Amniotic epithelial cell (primary cell): ENCODE data around the gene CCNYL1.
A peak's percentile ranks its signal among the peaks of the same experiment; 100 is the strongest.

Source experiments
- DNase-seq: peaks from one replicate; pipeline ENCODE4 v3.0.0-alpha.2; 2010; ENCODE audit warnings: low read depth

CCNYL1 gene

GRCh38 chr2:207791579-207792243, 80.3 kb downstream of the CCNYL1 start:
- DNase-seq, result no peak

- DNase-seq, result peak; percentile 71
Measured at GRCh38 chr2:207792244-207792785, 80.9 kb downstream of the CCNYL1 start.

GRCh38 chr2:207796585-207797350, 85.3 kb downstream of the CCNYL1 start:
- no peak for DNase-seq

- no peak for DNase-seq
Measured at GRCh38 chr2:207801259-207801658, 89.8 kb downstream of the CCNYL1 start.

GRCh38 chr2:207802650-207803049, 91.2 kb downstream of the CCNYL1 start:
- DNase-seq, result no peak
